Neural cell (in vitro differentiated cells): ENCODE data around the gene AQP6.

Experiments used
- CTCF ChIP-seq: fragments of 450-650 bp; IDR thresholded peaks from 2 replicates; pipeline ENCODE4 v1.5.1; 2014; ENCODE audit warnings: antibody characterized with exemption, mild to moderate bottlenecking, moderate library complexity; ENCODE audit not compliant: poor library complexity, severe bottlenecking
- EP300 ChIP-seq: fragments of 450-650 bp; conservative IDR thresholded peaks from 2 replicates; pipeline ENCODE4 v1.6.1; 2014; ENCODE audit warnings: antibody characterized with exemption, mild to moderate bottlenecking, moderate library complexity; ENCODE audit not compliant: poor library complexity, severe bottlenecking
- EZH2 ChIP-seq: fragments of 200-600, 300-800 bp; shearing (Covaris generic), sonication (generic); IDR thresholded peaks from 2 replicates; pipeline ENCODE4 v1.6.1; 2014; ENCODE audit warnings: antibody characterized with exemption, low read length, borderline replicate concordance, mild to moderate bottlenecking; ENCODE audit not compliant: insufficient read depth, poor library complexity, severe bottlenecking
- MXI1 ChIP-seq: fragments of 450-650 bp; conservative IDR thresholded peaks from 2 replicates; pipeline ENCODE4 v1.6.1; 2014; ENCODE audit warnings: antibody characterized with exemption, mild to moderate bottlenecking; ENCODE audit not compliant: poor library complexity, severe bottlenecking
- POLR2AphosphoS5 ChIP-seq: IDR thresholded peaks from 2 replicates; pipeline ENCODE4 v1.6.1; 2012
- RAD21 ChIP-seq: fragments of 450-650 bp; conservative IDR thresholded peaks from 2 replicates; pipeline ENCODE4 v1.6.1; 2014; ENCODE audit warnings: antibody characterized with exemption, mild to moderate bottlenecking, moderate library complexity
- SMC3 ChIP-seq: fragments of 450-650 bp; conservative IDR thresholded peaks from 2 replicates; pipeline ENCODE4 v1.6.1; 2014; ENCODE audit warnings: antibody characterized with exemption, mild to moderate bottlenecking, moderate library complexity; ENCODE audit not compliant: poor library complexity
- TF ChIP-seq, protein P1 (sequence below): IDR thresholded peaks from 2 replicates; pipeline ENCODE4 v1.6.1; 2012; ENCODE audit warnings: borderline replicate concordance

- TF ChIP-seq CTCF (no peak), EZH2 (no peak), MXI1 (no peak), POLR2AphosphoS5 (no peak), SMC3 (no peak), RAD21 (no peak), EP300 (no peak)
- TF ChIP-seq, protein P1, sequence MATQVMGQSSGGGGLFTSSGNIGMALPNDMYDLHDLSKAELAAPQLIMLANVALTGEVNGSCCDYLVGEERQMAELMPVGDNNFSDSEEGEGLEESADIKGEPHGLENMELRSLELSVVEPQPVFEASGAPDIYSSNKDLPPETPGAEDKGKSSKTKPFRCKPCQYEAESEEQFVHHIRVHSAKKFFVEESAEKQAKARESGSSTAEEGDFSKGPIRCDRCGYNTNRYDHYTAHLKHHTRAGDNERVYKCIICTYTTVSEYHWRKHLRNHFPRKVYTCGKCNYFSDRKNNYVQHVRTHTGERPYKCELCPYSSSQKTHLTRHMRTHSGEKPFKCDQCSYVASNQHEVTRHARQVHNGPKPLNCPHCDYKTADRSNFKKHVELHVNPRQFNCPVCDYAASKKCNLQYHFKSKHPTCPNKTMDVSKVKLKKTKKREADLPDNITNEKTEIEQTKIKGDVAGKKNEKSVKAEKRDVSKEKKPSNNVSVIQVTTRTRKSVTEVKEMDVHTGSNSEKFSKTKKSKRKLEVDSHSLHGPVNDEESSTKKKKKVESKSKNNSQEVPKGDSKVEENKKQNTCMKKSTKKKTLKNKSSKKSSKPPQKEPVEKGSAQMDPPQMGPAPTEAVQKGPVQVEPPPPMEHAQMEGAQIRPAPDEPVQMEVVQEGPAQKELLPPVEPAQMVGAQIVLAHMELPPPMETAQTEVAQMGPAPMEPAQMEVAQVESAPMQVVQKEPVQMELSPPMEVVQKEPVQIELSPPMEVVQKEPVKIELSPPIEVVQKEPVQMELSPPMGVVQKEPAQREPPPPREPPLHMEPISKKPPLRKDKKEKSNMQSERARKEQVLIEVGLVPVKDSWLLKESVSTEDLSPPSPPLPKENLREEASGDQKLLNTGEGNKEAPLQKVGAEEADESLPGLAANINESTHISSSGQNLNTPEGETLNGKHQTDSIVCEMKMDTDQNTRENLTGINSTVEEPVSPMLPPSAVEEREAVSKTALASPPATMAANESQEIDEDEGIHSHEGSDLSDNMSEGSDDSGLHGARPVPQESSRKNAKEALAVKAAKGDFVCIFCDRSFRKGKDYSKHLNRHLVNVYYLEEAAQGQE = no peak
These were observed 7.0 kb downstream of the AQP6 start for GRCh38 chr12:49979791-49980190.
